Ascending aorta (tissue), 2 donors: ENCODE results near the gene C1orf232. TPM values are rescaled to one million over a fixed set of nuclear protein-coding genes. Genes with fewer than 3 reads are reported as not detected.

Experiments
- DNase-seq, 2 donors: peaks; one replicate each; pipeline ENCODE4 v3.0.0-alpha.2; 2019; ENCODE audit warnings: low spot score in 2 of 2
- H3K27ac ChIP-seq, 2 donors: fragments of 200-600 bp; sonication (generic); one replicate each; pipeline ENCODE4 v1.5.1; 2016 to 2017; ENCODE audit warnings: mild to moderate bottlenecking in 1 of 2
- H3K27me3 ChIP-seq: fragments of 200-600 bp; sonication (generic); one replicate; pipeline ENCODE4 v1.5.1; 2017
- H3K36me3 ChIP-seq, 2 donors: fragments of 200-600 bp; sonication (generic); one replicate each; pipeline ENCODE4 v1.5.1; 2016
- H3K4me1 ChIP-seq, 2 donors: fragments of 200-600 bp; sonication (generic); one replicate each; pipeline ENCODE4 v1.5.1; 2016 to 2017; ENCODE audit warnings: mild to moderate bottlenecking in 1 of 2
- H3K4me3 ChIP-seq, 2 donors: fragments of 200-600 bp; sonication (generic); one replicate each; pipeline ENCODE4 v1.5.1; 2016 to 2017; ENCODE audit warnings: mild to moderate bottlenecking in 1 of 2
- H3K9me3 ChIP-seq, 2 donors: fragments of 200-600 bp; sonication (generic); one replicate each; pipeline ENCODE4 v1.5.1; 2016
- CTCF ChIP-seq, 3 experiments: fragments of 200-600 bp in 2 of 3; fragments of 450-650 bp in 1 of 3; sonication (generic) in 2 of 3; IDR thresholded peaks; one replicate each; pipeline ENCODE4 v1.5.1; 2016 to 2019; ENCODE audit warnings: antibody characterized with exemption in 3 of 3, mild to moderate bottlenecking in 1 of 3, moderate library complexity in 1 of 3
- intact Hi-C: fragments of 100-400 bp; cut with DNase I; formaldehyde crosslinking; loops from one replicate; pipeline ENCODE4 v1.15.1; 2023
- total RNA-seq: library from RNA; depleted of rRNA; stranded (reverse); fragments of >200 nt; gene quantifications from one replicate; pipeline ENCODE4 v1.1.0, GENCODE V29; 2016

Gene C1orf232
- total RNA-seq, 1 donor from 2014 or later: not detected

GRCh38 chr1:26203642-26204318, 35.0 kb upstream of the C1orf232 start:
- H3K4me1 ChIP-seq: no peaks in the 10 kb centered on the region
- no peak overlapping the region for H3K27ac ChIP-seq
- no peak for DNase-seq
- H3K27me3 ChIP-seq: no peaks in the 10 kb centered on the region
- intact Hi-C loops: no loop called here
- no peaks in the 10 kb centered on the region for H3K9me3 ChIP-seq
- H3K36me3 ChIP-seq: no peaks in the 10 kb centered on the region
- no peak for TF ChIP-seq CTCF (IDR thresholded peaks at IDR 0.05)
- no peak overlapping the region for H3K4me3 ChIP-seq

- intact Hi-C loops: no loop called here
- H3K27ac ChIP-seq: no peak overlapping the region
- H3K4me1 ChIP-seq: no peaks in the 10 kb centered on the region
- no peaks in the 10 kb centered on the region for H3K27me3 ChIP-seq
- no peaks in the 10 kb centered on the region for H3K36me3 ChIP-seq
- no peak overlapping the region for H3K4me3 ChIP-seq
- no peaks in the 10 kb centered on the region for H3K9me3 ChIP-seq
- no peak for TF ChIP-seq CTCF (IDR thresholded peaks at IDR 0.05)
- DNase-seq: no peak
These were observed 31.6 kb upstream of the C1orf232 start for GRCh38 chr1:26200413-26200812.

GRCh38 chr1:26197813-26198212, 29.1 kb upstream of the C1orf232 start:
- H3K4me3 ChIP-seq: no peak overlapping the region
- intact Hi-C loops: no loop called here
- no peaks in the 10 kb centered on the region for H3K4me1 ChIP-seq
- no peak overlapping the region for H3K27ac ChIP-seq
- H3K27me3 ChIP-seq: no peaks in the 10 kb centered on the region
- no peak for DNase-seq
- no peak for TF ChIP-seq CTCF (IDR thresholded peaks at IDR 0.05)
- no peaks in the 10 kb centered on the region for H3K9me3 ChIP-seq
- no peaks in the 10 kb centered on the region for H3K36me3 ChIP-seq

GRCh38 chr1:26197301-26197700, 28.5 kb upstream of the C1orf232 start:
- TF ChIP-seq CTCF (IDR thresholded peaks at IDR 0.05): no peak
- Histone ChIP-seq H3K27ac (no peak overlapping the region), H3K4me3 (no peak overlapping the region), H3K4me1 (no peaks in the 10 kb centered on the region), H3K27me3 (no peaks in the 10 kb centered on the region), H3K9me3 (no peaks in the 10 kb centered on the region), H3K36me3 (no peaks in the 10 kb centered on the region)
- no peak for DNase-seq
- intact Hi-C loops: no loop called here

- Histone ChIP-seq H3K4me3 (no peak overlapping the region), H3K36me3 (no peaks in the 10 kb centered on the region), H3K9me3 (no peaks in the 10 kb centered on the region), H3K27me3 (no peaks in the 10 kb centered on the region), H3K27ac (no peak overlapping the region), H3K4me1 (no peaks in the 10 kb centered on the region)
- intact Hi-C loops: no loop called here
- no peak for TF ChIP-seq CTCF (IDR thresholded peaks at IDR 0.05)
- DNase-seq: no peak
These were observed 27.0 kb upstream of the C1orf232 start for GRCh38 chr1:26195805-26196204.

- H3K27ac ChIP-seq: no peak overlapping the region
- peaks cover 0 to 2% of the 10 kb centered on the region in 2 donors for H3K36me3 ChIP-seq
- no peaks in the 10 kb centered on the region for H3K9me3 ChIP-seq
- no peaks in the 10 kb centered on the region for H3K4me1 ChIP-seq
- TF ChIP-seq CTCF (IDR thresholded peaks at IDR 0.05): no peak
- intact Hi-C loops: no loop called here
- no peak for DNase-seq
- H3K27me3 ChIP-seq: no peaks in the 10 kb centered on the region
- no peak overlapping the region for H3K4me3 ChIP-seq
These were observed 23.0 kb upstream of the C1orf232 start for GRCh38 chr1:26191739-26192138.
